Neural cell (in vitro differentiated cells): Measurements from ENCODE around the gene GPHN.

Experiments
- CTCF ChIP-seq: fragments of 450-650 bp; IDR thresholded peaks from 2 replicates; pipeline ENCODE4 v1.5.1; 2014; ENCODE audit warnings: antibody characterized with exemption, mild to moderate bottlenecking, moderate library complexity; ENCODE audit not compliant: poor library complexity, severe bottlenecking
- EP300 ChIP-seq: fragments of 450-650 bp; conservative IDR thresholded peaks from 2 replicates; pipeline ENCODE4 v1.6.1; 2014; ENCODE audit warnings: antibody characterized with exemption, mild to moderate bottlenecking, moderate library complexity; ENCODE audit not compliant: poor library complexity, severe bottlenecking
- EZH2 ChIP-seq: fragments of 200-600, 300-800 bp; shearing (Covaris generic), sonication (generic); IDR thresholded peaks from 2 replicates; pipeline ENCODE4 v1.6.1; 2014; ENCODE audit warnings: antibody characterized with exemption, low read length, borderline replicate concordance, mild to moderate bottlenecking; ENCODE audit not compliant: insufficient read depth, poor library complexity, severe bottlenecking
- MXI1 ChIP-seq: fragments of 450-650 bp; conservative IDR thresholded peaks from 2 replicates; pipeline ENCODE4 v1.6.1; 2014; ENCODE audit warnings: antibody characterized with exemption, mild to moderate bottlenecking; ENCODE audit not compliant: poor library complexity, severe bottlenecking
- POLR2AphosphoS5 ChIP-seq: IDR thresholded peaks from 2 replicates; pipeline ENCODE4 v1.6.1; 2012
- RAD21 ChIP-seq: fragments of 450-650 bp; conservative IDR thresholded peaks from 2 replicates; pipeline ENCODE4 v1.6.1; 2014; ENCODE audit warnings: antibody characterized with exemption, mild to moderate bottlenecking, moderate library complexity
- SMC3 ChIP-seq: fragments of 450-650 bp; conservative IDR thresholded peaks from 2 replicates; pipeline ENCODE4 v1.6.1; 2014; ENCODE audit warnings: antibody characterized with exemption, mild to moderate bottlenecking, moderate library complexity; ENCODE audit not compliant: poor library complexity
- TAF1 ChIP-seq: IDR thresholded peaks from 2 replicates; pipeline ENCODE4 v1.6.1; 2012; ENCODE audit warnings: low read depth
- TF ChIP-seq, protein P1 (sequence below): IDR thresholded peaks from 2 replicates; pipeline ENCODE4 v1.6.1; 2012; ENCODE audit warnings: borderline replicate concordance

DNA sequence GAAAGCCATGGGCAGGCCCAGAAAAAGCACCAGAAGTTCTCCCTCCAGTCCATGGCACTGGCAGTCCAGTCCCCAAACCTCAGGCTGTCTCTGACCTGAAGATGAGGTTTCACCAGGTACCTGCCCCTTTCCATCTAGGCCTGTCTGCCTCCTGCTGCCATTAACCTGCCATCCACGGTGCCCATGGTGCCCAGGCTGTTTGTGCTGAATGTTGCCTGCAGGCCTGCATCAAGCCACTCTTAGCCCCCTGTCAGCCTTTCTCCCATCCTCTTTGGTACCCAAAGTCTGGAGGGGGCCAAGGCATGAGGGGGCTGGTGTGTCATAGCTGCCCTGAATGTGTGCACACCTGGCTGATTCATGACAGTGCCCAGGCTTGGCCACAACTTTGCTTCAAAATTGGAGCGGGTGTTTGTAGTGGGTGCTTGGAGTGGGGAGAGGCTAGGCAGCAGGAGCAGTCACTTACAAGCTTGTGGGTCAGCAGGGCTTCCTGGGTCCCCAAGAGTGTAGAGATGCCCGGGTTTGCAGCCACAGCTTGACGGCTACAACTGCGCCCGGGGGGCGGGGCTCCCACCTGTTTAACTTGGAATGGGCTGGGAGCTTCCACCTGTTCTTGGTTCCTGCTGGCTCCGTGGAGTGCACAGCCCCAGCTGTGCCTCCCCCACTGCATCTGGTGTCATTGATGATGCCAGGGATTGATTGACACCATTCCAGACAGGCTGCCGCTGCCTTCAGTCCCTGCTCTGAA lies 88.5 kb downstream of the GPHN start:
- no peak for TF ChIP-seq POLR2AphosphoS5
- TF ChIP-seq CTCF: no peak
- no peak for TF ChIP-seq EZH2
- no peak for TF ChIP-seq RAD21
- TF ChIP-seq MXI1: no peak
- TF ChIP-seq EP300: no peak
- TF ChIP-seq, protein P1, sequence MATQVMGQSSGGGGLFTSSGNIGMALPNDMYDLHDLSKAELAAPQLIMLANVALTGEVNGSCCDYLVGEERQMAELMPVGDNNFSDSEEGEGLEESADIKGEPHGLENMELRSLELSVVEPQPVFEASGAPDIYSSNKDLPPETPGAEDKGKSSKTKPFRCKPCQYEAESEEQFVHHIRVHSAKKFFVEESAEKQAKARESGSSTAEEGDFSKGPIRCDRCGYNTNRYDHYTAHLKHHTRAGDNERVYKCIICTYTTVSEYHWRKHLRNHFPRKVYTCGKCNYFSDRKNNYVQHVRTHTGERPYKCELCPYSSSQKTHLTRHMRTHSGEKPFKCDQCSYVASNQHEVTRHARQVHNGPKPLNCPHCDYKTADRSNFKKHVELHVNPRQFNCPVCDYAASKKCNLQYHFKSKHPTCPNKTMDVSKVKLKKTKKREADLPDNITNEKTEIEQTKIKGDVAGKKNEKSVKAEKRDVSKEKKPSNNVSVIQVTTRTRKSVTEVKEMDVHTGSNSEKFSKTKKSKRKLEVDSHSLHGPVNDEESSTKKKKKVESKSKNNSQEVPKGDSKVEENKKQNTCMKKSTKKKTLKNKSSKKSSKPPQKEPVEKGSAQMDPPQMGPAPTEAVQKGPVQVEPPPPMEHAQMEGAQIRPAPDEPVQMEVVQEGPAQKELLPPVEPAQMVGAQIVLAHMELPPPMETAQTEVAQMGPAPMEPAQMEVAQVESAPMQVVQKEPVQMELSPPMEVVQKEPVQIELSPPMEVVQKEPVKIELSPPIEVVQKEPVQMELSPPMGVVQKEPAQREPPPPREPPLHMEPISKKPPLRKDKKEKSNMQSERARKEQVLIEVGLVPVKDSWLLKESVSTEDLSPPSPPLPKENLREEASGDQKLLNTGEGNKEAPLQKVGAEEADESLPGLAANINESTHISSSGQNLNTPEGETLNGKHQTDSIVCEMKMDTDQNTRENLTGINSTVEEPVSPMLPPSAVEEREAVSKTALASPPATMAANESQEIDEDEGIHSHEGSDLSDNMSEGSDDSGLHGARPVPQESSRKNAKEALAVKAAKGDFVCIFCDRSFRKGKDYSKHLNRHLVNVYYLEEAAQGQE: no peak
- no peak for TF ChIP-seq SMC3
- no peak for TF ChIP-seq TAF1
